SK-N-MC (cell line): ENCODE measurements around the gene NKD1.

ENCODE experiments used
- DNase-seq: peaks from one replicate; pipeline ENCODE4 v3.0.0-alpha.2; 2011; ENCODE audit warnings: low read depth, low spot score
- H3K27ac ChIP-seq: fragments of 200-600 bp; sonication (generic); 2 replicates; pipeline ENCODE4 v1.5.1; 2016; ENCODE audit warnings: mixed run types
- H3K36me3 ChIP-seq: fragments of 200-600 bp; sonication (generic); 2 replicates; pipeline ENCODE4 v1.6.1; 2017; ENCODE audit warnings: antibody characterized with exemption, low read length, mixed read lengths; ENCODE audit not compliant: insufficient read depth
- H3K4me3 ChIP-seq: fragments of 200-600 bp; sonication (generic); 2 replicates; pipeline ENCODE4 v1.5.1; 2016
- H3K9ac ChIP-seq: fragments of 200-600 bp; sonication (generic); 2 replicates; pipeline ENCODE4 v1.8.0; 2017; ENCODE audit warnings: mixed run types, mixed read lengths; ENCODE audit not compliant: insufficient read length
- H3K9me3 ChIP-seq: fragments of 200-600 bp; sonication (generic); 2 replicates; pipeline ENCODE4 v1.6.1; 2017; ENCODE audit warnings: low read depth, mild to moderate bottlenecking, antibody characterized with exemption, low read length, moderate library complexity, mixed read lengths
- EZH2 ChIP-seq: fragments of 200-600 bp; sonication (generic); IDR thresholded peaks from one replicate; pipeline ENCODE4 v1.6.1; 2017; ENCODE audit warnings: antibody characterized with exemption
- FOXP2 ChIP-seq: optimal IDR thresholded peaks from 2 replicates; pipeline ENCODE3; 2011; ENCODE audit warnings: mild to moderate bottlenecking, moderate library complexity; ENCODE audit not compliant: insufficient read depth; ENCODE audit errors: extremely low read length, control extremely low read depth
- POLR2AphosphoS5 ChIP-seq: IDR thresholded peaks from 2 replicates; pipeline ENCODE4 v1.6.1; 2012; ENCODE audit warnings: mild to moderate bottlenecking, low read depth, low read length, borderline replicate concordance

NKD1 gene

GRCh38 chr16:50669741-50670140 is 121.5 kb downstream of the NKD1 start:
- Histone ChIP-seq H3K27ac (no peak overlapping the region), H3K36me3 (no peaks in the 10 kb centered on the region), H3K9ac (no peak overlapping the region), H3K4me3 (no peak overlapping the region), H3K9me3 (no peaks in the 10 kb centered on the region)
- no peak for DNase-seq
- no peak for TF ChIP-seq POLR2AphosphoS5
- no peak for TF ChIP-seq EZH2
- no peak for TF ChIP-seq FOXP2

- no peak for DNase-seq
- Histone ChIP-seq H3K9ac (no peak overlapping the region), H3K27ac (no peak overlapping the region), H3K36me3 (no peaks in the 10 kb centered on the region), H3K9me3 (no peaks in the 10 kb centered on the region), H3K4me3 (no peak overlapping the region)
- TF ChIP-seq FOXP2 = no peak
- TF ChIP-seq POLR2AphosphoS5 = no peak
- no peak for TF ChIP-seq EZH2
Measured at GRCh38 chr16:50670476-50670875, 122.3 kb downstream of the NKD1 start.

- Histone ChIP-seq H3K9ac (no peak overlapping the region), H3K36me3 (no peaks in the 10 kb centered on the region), H3K9me3 (no peaks in the 10 kb centered on the region), H3K27ac (no peak overlapping the region), H3K4me3 (no peak overlapping the region)
- TF ChIP-seq POLR2AphosphoS5 = no peak
- TF ChIP-seq FOXP2 = no peak
- no peak for TF ChIP-seq EZH2
- no peak for DNase-seq
Measured at GRCh38 chr16:50671644-50672260, 123.6 kb downstream of the NKD1 start.

GRCh38 chr16:50673496-50674275 is 125.5 kb downstream of the NKD1 start:
- Histone ChIP-seq H3K36me3 (no peaks in the 10 kb centered on the region), H3K9ac (no peak overlapping the region), H3K9me3 (no peaks in the 10 kb centered on the region), H3K4me3 (no peak overlapping the region), H3K27ac (no peak overlapping the region)
- no peak for DNase-seq
- TF ChIP-seq POLR2AphosphoS5 (no peak), FOXP2 (no peak), EZH2 (no peak)

GRCh38 chr16:50674831-50675230 is 126.6 kb downstream of the NKD1 start:
- no peak for TF ChIP-seq FOXP2
- TF ChIP-seq EZH2 = no peak
- TF ChIP-seq POLR2AphosphoS5 = no peak
- H3K9ac ChIP-seq = no peak overlapping the region
- H3K9me3 ChIP-seq = no peaks in the 10 kb centered on the region
- no peak overlapping the region for H3K27ac ChIP-seq
- no peak overlapping the region for H3K4me3 ChIP-seq
- no peak for DNase-seq
- no peaks in the 10 kb centered on the region for H3K36me3 ChIP-seq

- Histone ChIP-seq H3K9me3 (no peaks in the 10 kb centered on the region), H3K4me3 (no peak overlapping the region), H3K36me3 (no peaks in the 10 kb centered on the region), H3K27ac (no peak overlapping the region), H3K9ac (no peak overlapping the region)
- no peak for DNase-seq
- TF ChIP-seq FOXP2 (no peak), EZH2 (no peak), POLR2AphosphoS5 (no peak)
Measured at GRCh38 chr16:50675686-50676610, 127.8 kb downstream of the NKD1 start.

- Histone ChIP-seq H3K4me3 (no peak overlapping the region), H3K9ac (no peak overlapping the region), H3K27ac (no peak overlapping the region), H3K9me3 (no peaks in the 10 kb centered on the region), H3K36me3 (no peaks in the 10 kb centered on the region)
- no peak for DNase-seq
- TF ChIP-seq FOXP2 (no peak), POLR2AphosphoS5 (no peak), EZH2 (no peak)
Measured at GRCh38 chr16:50676684-50677225, 128.6 kb downstream of the NKD1 start.

GRCh38 chr16:50677351-50677750 is 129.2 kb downstream of the NKD1 start:
- no peak for TF ChIP-seq POLR2AphosphoS5
- Histone ChIP-seq H3K9ac (no peak overlapping the region), H3K27ac (no peak overlapping the region), H3K36me3 (no peaks in the 10 kb centered on the region), H3K4me3 (no peak overlapping the region), H3K9me3 (no peaks in the 10 kb centered on the region)
- DNase-seq = no peak
